Hematopoietic multipotent progenitor cell treated with erythropoietin and hydrocortisone succinate and interleukin-3 and kit ligand, for 15 days (in vitro differentiated cells): ENCODE measurements around the gene PDLIM5.
"Not testable (repeated sequence)": the region's sequence is repeated elsewhere in the genome, so short reads cannot be mapped to it uniquely, and the experiment has no call there.

Experiments
- DNase-seq: peaks from one replicate; pipeline ENCODE4 v3.0.0-alpha.2; 2015; ENCODE audit warnings: low spot score

PDLIM5 gene

DNA sequence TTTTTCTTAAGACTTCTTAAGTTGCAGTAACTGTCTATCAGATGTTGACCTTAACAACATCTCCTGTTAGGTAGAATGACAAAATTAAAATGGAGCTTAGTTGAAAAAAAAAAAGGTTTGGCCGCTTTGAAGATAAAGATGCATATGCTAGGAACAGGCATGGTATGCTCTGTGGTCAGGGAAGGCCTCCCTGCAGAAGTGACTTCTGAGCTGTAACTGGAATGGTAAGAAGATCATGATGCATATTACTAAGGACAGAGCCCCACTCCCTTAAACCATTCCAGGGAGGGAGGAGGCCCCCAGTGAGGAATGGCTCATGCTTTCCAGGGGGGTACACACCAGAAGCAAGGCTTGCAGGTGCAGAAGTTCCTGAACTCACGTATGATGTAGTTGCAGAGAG lies 43.7 kb downstream of the PDLIM5 start:
- no peak for DNase-seq

DNA sequence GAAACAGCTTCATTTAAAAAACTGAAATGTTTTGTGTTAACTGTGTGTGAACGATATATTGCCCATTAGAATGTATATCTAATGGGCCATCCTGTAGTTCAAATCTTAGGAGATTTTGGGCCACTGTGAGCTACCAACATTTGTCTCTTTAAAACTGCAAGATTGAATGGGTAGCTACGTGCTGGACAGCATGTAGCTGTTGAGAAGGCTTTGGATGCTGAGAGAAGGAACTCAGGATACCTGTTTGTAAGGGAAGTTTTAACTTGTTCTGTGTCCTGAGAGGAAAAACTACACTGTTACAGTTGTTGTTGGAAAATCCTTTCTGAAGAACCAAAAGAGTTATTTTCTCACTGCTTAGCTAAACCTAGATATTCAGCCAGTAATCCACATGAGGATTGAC lies 45.9 kb downstream of the PDLIM5 start:
- no peak for DNase-seq

- DNase-seq: no peak
These were observed 46.8 kb downstream of the PDLIM5 start for GRCh38 chr4:94498502-94498901.

- no peak for DNase-seq
These were observed 48.9 kb downstream of the PDLIM5 start for GRCh38 chr4:94500685-94501084.

DNA sequence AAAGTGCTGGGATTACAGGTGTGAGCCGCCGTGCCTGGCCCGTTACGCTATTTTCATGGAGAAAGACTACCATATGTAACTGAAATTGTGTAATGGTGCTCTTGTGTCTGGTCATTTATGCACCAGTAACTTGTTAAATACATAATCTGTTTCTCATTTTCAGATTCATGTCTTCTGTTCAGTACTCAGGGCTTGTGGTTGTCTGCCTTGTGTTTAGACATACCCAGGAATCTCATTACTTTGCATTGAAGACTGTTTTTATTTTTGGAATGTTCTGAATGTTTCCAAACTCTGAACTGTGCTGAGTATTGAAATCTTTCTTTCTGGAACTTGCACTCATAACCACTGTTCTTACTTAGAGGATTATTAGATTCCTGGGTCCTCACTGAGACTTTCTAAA lies 52.8 kb downstream of the PDLIM5 start:
- no peak for DNase-seq

- no peak for DNase-seq
These were observed 55.1 kb downstream of the PDLIM5 start for GRCh38 chr4:94506822-94507221.

DNA sequence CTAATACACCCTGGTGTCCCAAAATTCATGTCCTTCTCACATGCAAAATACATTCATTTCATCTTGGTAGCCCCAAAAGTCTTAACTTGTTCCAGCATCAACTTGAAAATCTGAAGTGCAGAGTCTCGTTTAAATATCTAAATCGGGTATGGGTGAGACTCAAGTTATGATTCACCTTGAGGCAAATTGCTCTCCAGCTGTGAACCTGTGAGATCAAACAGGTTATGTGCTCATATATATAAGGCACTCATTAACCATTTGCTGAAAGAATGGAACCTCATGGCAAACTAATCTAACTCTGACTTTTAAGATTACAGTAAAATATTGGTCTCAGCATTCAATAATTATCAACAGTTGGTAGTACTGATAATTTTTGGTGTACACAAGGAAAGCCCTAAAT lies 55.5 kb downstream of the PDLIM5 start:
- no peak for DNase-seq

- no peak for DNase-seq
These were observed 56.0 kb downstream of the PDLIM5 start for GRCh38 chr4:94507708-94508107.

- no peak for DNase-seq
These were observed 56.6 kb downstream of the PDLIM5 start for GRCh38 chr4:94508296-94508695.

DNA sequence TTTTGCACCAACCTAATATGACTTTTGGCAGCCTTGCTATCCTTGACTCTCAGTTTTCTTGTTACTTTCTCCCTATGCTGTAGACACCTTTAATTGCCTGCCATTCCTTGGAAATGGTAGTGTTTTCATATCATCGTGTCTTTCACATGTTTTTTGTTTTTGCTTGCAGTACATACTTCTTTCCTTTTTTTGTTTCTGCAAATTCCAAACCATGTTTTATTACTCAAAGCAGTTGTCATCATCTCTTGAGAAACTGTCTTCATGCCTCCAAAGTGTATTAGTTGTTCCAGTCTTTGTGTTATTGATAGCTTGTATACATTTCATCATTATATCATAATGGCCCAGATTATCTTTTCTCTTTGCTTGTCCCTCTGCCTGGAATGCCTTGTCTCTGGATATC lies 57.1 kb downstream of the PDLIM5 start:
- no peak for DNase-seq

DNA sequence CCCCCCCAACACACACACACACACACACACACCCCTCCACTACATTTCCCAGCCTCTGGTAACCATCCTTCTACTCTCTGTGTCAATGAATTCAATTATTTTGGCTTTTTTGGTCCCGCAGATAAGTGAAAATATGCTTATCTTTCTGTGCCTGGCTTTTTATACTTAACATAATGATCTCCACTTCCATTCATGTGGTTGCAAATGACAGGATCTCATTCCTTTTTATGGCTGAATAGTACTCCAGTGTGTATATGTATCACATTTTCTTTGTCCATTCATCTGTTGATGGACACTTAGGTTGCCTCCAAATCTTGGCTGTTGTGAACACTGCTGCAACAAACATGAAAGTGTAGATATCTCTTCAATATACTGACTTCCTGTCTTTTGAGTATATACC lies 59.8 kb downstream of the PDLIM5 start:
- no peak for DNase-seq

- not testable (repeated sequence) for DNase-seq
These were observed 61.8 kb downstream of the PDLIM5 start for GRCh38 chr4:94513532-94513931.

DNA sequence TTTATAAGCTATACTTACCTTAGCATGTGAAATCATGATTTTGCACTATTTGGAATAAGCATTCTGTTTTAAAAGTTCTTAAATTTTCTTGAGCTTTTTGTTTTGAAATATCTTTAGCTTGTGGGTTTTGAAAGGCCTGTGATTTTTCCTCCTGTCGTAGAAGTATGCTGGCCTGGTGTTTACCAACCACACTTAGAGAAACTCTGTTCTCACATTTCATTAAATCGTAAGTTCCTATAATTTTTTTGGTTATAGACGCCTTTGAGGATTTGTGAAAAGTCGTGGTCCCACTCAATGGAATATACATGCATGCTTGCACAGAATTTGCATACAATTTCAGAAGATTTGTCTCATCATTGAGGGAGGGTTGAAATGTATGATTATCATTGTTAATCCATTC lies 63.6 kb downstream of the PDLIM5 start:
- no peak for DNase-seq

DNA sequence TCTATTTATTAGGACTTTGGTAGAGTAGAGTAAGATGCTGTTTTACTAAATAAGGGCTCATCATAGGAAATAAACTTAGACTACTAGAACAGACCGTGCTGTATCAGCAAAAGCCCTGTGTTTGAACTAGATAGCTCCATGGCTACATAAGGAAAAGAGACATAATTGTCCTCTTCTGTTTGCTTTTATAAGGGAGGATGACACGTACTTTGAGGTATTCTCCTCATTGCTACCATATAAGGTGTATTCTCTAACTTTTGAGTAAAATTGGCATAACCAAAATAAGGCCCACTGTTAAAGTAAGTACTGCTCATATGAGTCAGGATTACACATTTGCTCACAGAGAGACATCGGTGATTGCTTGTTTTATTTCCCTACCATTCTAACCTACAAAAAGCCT lies 64.3 kb downstream of the PDLIM5 start:
- no peak for DNase-seq

- no peak for DNase-seq
These were observed 65.3 kb downstream of the PDLIM5 start for GRCh38 chr4:94516999-94517398.

DNA sequence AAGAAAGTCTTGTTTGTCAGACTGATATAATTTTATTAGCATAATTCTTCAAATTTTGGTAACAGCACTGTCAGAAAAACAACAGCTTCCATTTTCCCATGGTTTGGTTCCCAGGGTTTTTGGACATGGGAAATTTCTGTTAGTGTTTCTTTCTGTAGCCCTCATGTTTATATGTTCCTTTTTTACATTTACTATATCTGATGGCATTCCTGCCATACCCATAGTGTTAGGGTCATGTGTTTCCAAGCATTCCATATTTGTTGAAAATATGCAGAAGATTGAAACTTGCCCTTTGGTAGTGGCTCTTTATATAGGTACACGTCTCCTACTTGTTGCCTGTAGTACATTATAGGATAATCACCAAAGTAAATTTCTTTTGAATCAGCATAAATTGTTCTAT lies 65.8 kb downstream of the PDLIM5 start:
- DNase-seq: no peak

- no peak for DNase-seq
These were observed 67.3 kb downstream of the PDLIM5 start for GRCh38 chr4:94519019-94519418.

GRCh38 chr4:94519925-94520789 lies 68.4 kb downstream of the PDLIM5 start:
- DNase-seq: no peak

DNA sequence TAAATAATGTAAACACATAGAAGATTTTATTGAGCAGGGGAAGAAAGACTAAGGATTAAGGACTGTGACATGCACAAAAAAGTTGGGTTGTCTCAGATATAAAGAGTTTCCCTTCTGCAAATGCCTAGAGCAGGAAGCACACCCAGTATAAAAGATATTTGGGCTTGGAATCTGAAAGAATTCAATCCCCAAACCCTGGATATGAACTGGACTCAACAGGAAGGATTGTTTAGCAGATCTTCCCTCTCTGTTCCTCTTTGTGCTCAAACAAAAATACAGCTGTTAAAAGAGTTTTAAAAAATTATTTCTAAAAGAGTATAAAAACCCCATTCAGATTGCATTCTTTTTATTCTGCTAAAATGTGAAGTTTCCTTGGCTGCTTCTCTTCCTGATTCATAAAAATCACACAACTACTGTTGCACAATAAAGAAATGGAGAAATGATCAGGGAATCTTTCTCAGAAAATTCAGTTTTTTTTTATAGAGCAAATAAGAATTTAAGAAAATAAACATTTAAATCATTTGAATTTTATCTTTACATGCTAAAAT lies 71.4 kb downstream of the PDLIM5 start:
- DNase-seq: no peak

- no peak for DNase-seq
These were observed 71.9 kb downstream of the PDLIM5 start for GRCh38 chr4:94523617-94524016.

DNA sequence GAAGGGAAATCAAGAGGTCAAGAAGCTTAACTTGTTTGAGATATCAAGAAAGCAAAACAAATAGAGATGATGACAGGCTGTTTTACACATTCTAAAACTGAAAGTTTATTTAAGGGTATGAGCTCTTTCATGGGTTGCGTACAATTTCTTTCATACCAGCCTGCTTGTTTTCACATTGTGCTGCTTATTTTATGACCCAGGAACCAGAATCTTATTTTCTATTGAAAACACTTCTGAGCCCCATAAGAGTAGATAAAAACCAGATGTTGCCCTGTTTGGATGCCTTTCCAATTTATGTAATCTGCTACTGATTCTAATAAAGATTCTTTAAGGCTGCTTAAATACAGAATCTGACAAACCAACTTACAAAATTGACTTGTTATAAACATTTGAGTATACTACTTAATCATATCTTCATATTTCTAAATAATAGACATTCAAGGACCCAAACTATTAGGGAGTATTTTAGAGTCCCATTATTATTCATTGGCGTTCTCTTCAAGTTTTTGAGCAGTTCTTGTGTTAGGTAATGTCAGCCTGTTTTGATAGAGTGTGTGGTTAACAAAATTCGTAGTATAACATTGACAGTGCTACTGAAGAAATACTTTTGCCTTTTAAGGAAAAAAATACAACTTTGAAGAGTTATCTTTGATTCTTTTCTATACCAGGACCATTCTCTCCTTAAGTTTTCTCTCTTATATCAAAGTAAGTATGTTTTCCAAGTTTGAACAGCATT lies 74.4 kb downstream of the PDLIM5 start:
- DNase-seq: no peak

DNA sequence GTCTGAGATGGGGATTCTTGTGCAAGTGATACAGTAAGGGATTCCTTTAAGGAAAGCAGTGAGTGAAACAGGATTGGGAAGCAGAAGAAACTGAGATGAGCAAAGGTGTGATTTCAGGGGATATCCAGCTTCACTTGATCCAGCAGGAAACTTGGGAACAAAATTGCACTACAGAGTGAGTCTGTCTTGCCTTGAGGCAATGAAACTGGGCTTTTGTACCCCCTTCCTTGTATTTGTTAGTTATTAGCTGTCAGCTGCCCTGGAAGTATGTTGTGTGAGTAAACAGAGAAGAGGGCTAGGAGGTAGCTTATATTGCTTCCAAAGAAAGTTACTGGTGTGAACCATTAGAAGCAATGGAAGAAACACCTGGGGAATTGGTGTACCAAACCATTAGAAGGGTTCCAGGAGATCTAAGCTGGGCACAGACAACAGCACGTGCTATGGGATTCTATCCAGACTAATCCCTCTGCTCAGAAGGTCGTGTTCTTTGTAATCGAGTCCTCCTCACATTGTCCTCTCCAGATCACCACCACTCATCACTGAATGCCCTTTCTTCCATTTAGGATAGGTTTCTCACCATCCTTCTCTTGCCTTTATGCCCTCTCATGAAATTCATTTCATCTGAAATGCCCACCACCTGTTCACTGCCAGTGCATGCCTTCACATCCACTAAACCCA lies 76.0 kb downstream of the PDLIM5 start:
- no peak for DNase-seq
